ENCODE data around the gene ZNRF2.

DNA sequence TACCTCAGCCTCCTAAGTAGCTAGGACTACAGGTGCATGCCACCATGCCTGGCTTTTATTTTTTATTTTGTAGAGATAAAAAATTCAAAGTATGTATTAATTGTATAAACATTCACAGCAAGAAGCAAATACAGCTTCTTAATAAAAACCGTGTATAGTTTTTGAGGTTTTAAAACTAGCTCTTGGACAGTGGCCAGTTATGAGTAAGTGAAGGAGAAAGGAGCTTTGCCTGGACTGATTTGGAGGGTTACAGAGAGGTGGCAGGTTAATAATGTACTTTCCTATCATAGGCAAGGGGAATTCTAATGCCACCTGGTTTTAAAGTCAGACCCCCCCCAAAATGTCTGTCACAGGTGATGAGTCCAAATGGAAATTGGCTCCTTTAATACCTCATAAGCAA, 43.4 kb downstream of the ZNRF2 start:
- TF ChIP-seq EZH2 (IDR thresholded peaks at IDR 0.05; ENCODE audit: borderline replicate concordance, low read length) = no peak
- TF ChIP-seq, protein P1, sequence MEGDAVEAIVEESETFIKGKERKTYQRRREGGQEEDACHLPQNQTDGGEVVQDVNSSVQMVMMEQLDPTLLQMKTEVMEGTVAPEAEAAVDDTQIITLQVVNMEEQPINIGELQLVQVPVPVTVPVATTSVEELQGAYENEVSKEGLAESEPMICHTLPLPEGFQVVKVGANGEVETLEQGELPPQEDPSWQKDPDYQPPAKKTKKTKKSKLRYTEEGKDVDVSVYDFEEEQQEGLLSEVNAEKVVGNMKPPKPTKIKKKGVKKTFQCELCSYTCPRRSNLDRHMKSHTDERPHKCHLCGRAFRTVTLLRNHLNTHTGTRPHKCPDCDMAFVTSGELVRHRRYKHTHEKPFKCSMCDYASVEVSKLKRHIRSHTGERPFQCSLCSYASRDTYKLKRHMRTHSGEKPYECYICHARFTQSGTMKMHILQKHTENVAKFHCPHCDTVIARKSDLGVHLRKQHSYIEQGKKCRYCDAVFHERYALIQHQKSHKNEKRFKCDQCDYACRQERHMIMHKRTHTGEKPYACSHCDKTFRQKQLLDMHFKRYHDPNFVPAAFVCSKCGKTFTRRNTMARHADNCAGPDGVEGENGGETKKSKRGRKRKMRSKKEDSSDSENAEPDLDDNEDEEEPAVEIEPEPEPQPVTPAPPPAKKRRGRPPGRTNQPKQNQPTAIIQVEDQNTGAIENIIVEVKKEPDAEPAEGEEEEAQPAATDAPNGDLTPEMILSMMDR (conservative IDR thresholded peaks at IDR 0.05 in 1 of 2, IDR thresholded peaks at IDR 0.05 in 1 of 2; ENCODE audit: extremely low read depth in 1 of 2, insufficient read depth in 1 of 2, low read depth in 1 of 2, low read length in 2 of 2) = no peak

Data from mammary epithelial cell (primary cell).